Lung (tissue), 12 donors: ENCODE results near the gene CAMKMT. TPM values are rescaled to one million over a fixed set of nuclear protein-coding genes. Genes with fewer than 3 reads are reported as not detected.

Source experiments
- ATAC-seq: fragments of 200-7000 bp; cut with Tn5 transposase; one replicate; pipeline ENCODE4 v1.9.1; 2020; ENCODE audit warnings: moderate number of reproducible peaks; ENCODE audit not compliant: insufficient read depth, low FRiP score
- DNase-seq, 3 donors: peaks; one replicate each; pipeline ENCODE4 v3.0.0-alpha.2; 2013 to 2017
- H3K27ac ChIP-seq, 2 donors: one replicate each; pipeline ENCODE4 v1.5.1; 2013; ENCODE audit warnings: mild to moderate bottlenecking in 2 of 2, moderate library complexity in 2 of 2, control low read depth in 1 of 2, inconsistent platforms in 1 of 2, low read depth in 1 of 2, low read length in 1 of 2
- H3K27me3 ChIP-seq, 3 donors: one replicate each; pipeline ENCODE4 v1.5.1; 2013; ENCODE audit warnings: low read length in 2 of 3; ENCODE audit not compliant: control insufficient read depth in 3 of 3, insufficient read depth in 3 of 3
- H3K36me3 ChIP-seq, 4 donors: one replicate each; pipeline ENCODE4 v1.5.1; 2013; ENCODE audit warnings: low read length in 4 of 4, mild to moderate bottlenecking in 1 of 4, moderate library complexity in 1 of 4; ENCODE audit not compliant: control insufficient read depth in 4 of 4, insufficient read depth in 4 of 4
- H3K4me1 ChIP-seq, 5 donors: one replicate each; pipeline ENCODE4 v1.5.1; 2013; ENCODE audit warnings: low read length in 5 of 5, mild to moderate bottlenecking in 2 of 5, moderate library complexity in 1 of 5; ENCODE audit not compliant: control insufficient read depth in 5 of 5, insufficient read depth in 5 of 5
- H3K4me3 ChIP-seq: one replicate; pipeline ENCODE4 v1.5.1; 2013; ENCODE audit warnings: mild to moderate bottlenecking, control low read depth, moderate library complexity
- H3K9ac ChIP-seq, 2 donors: one replicate each; pipeline ENCODE4 v1.5.1; 2013; ENCODE audit warnings: low read length in 2 of 2, control low read depth in 1 of 2; ENCODE audit not compliant: insufficient read depth in 1 of 2
- H3K9me3 ChIP-seq, 4 donors: one replicate each; pipeline ENCODE4 v1.5.1; 2013; ENCODE audit warnings: low read length in 3 of 4, mild to moderate bottlenecking in 1 of 4, moderate library complexity in 1 of 4; ENCODE audit not compliant: control insufficient read depth in 4 of 4, insufficient read depth in 3 of 4
- WGBS, 2 donors: extraction: QIAGEN DNeasy Blood & Tissue Kit; methylation state at CpG; one replicate each; pipeline ENCODE4 v1.1.7; 2013; 5-methylcytosine and 5-hydroxymethylcytosine counted together
- polyA plus RNA-seq, 2 donors: library from polyadenylated mRNA; stranded (reverse); fragments of 200-250 nt; gene quantifications; one replicate each; pipeline ENCODE4 v1.2.1, GENCODE V29; 2013
- total RNA-seq, 2 donors: library from RNA; depleted of rRNA in 1 of 2; stranded (reverse); fragments of >200 nt in 1 of 2; gene quantifications; one replicate each; pipeline ENCODE4 v1.2.1, GENCODE V29; 2014 to 2021
- TF ChIP-seq, protein P1 (sequence below): IDR thresholded peaks from 2 replicates; pipeline ENCODE4 v1.5.1; 2012; ENCODE audit warnings: mild to moderate bottlenecking; ENCODE audit errors: control extremely low read depth, extremely low read depth
- donor health status: control.
- donor health status: control.
- donor health status: Bipolar disorder and iron deficiency.
- donor health status: healthy.
- donor health status: DM: yes; HTN: yes; CAD: no.

The CAMKMT gene
- total and polyA plus RNA-seq, 4 donors: 3.6 to 19.7 (median 8.4) TPM

DNA sequence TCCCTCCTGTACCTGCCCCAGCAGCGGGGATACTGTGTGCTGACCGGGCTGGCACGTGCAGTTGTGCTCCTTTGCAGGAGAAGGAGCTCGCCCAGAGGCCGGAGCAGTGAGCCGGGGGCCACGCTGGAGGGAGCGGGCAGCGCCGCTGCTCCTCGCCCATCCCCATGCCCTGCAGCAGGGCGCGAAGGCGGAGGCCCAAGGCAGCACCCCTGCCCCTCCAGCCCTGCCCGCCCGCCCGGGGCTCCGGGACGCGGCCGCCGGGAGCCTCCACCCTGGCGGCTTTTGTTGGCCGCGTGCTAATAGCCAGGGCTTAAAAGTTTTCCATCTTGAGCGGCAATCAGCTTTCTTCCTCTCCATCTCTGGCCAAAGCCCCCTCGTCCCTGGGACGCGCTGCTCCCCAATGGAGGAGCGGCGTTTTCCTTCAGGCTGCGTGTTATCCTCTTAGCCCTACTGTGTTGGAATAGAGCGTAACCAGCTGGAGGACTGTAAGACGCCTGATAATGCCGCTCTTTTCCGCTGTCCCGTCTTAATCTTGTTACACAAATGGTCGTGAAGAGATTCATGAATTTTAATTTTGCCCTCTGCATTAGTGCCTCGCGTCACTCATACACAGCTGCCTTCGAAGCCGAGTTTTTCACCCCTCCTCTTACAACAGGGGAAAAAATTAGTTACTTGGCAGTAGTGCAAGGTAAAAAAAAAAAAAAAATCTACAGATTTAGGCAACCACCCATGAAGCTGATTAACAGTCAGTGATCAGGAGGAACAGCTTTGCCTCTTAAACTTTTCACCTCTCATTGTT is 406.9 kb downstream of the CAMKMT start:
- DNase-seq (peak; percentile 25 to 70 (median 56)), ATAC-seq (no peak)
- Histone ChIP-seq H3K27ac (no peak overlapping the region), H3K9me3 (peaks cover 0 to 2% (median 0%) of the 10 kb centered on the region in 4 donors), H3K27me3 (peaks cover 0 to 28% (median 24%) of the 10 kb centered on the region in 3 donors), H3K4me1 (peaks cover 0 to 9% (median 0%) of the 10 kb centered on the region in 5 donors), H3K9ac (no peak overlapping the region), H3K36me3 (no peaks in the 10 kb centered on the region), H3K4me3 (no peak overlapping the region)
- 27 to 41% methylated on average over 30 to 42 of the region's 42 CpGs for WGBS, 2 donors
- TF ChIP-seq, protein P1, sequence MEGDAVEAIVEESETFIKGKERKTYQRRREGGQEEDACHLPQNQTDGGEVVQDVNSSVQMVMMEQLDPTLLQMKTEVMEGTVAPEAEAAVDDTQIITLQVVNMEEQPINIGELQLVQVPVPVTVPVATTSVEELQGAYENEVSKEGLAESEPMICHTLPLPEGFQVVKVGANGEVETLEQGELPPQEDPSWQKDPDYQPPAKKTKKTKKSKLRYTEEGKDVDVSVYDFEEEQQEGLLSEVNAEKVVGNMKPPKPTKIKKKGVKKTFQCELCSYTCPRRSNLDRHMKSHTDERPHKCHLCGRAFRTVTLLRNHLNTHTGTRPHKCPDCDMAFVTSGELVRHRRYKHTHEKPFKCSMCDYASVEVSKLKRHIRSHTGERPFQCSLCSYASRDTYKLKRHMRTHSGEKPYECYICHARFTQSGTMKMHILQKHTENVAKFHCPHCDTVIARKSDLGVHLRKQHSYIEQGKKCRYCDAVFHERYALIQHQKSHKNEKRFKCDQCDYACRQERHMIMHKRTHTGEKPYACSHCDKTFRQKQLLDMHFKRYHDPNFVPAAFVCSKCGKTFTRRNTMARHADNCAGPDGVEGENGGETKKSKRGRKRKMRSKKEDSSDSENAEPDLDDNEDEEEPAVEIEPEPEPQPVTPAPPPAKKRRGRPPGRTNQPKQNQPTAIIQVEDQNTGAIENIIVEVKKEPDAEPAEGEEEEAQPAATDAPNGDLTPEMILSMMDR: no peak

DNA sequence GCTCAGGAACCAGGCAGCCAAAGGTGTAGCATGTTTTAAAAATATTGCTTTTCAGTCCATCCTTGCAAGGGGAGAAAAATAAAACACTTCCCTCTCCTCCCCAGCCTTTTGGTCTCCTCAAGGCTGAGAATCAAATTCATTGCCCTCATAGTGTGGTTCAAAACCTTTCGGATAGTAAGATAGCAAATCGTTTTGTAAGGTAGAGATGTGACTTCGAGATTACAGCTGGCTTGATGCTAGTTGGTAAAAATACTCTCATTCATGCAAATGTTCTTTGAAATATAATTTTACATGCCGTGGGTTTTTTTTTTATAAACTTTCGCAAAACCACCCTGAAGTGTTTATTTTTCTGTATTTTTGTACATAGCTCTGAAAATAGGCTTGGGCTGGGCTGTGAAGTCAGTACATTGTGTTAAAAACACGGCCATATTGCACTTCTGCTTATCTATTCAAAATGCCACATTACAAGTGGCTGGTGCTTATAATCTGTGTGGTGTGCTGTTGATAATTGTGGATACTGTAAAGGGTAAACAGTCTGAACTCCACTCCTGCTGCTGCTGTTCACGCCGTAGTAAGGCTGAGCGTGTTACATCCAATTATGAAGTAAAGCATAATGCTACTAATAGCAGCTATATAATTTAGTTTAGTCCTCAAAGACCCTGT is 407.7 kb downstream of the CAMKMT start:
- Histone ChIP-seq H3K27me3 (peaks cover 0 to 28% (median 24%) of the 10 kb centered on the region in 3 donors), H3K36me3 (no peaks in the 10 kb centered on the region), H3K9ac (no peak overlapping the region), H3K4me1 (peaks cover 0 to 9% (median 0%) of the 10 kb centered on the region in 5 donors), H3K27ac (no peak overlapping the region), H3K4me3 (no peak overlapping the region), H3K9me3 (peaks cover 0 to 2% (median 0%) of the 10 kb centered on the region in 4 donors)
- WGBS, 2 donors: 84 to 87% methylated on average over 9 of the region's 9 CpGs
- TF ChIP-seq, protein P1: no peak
- DNase-seq (no peak), ATAC-seq (no peak)

DNA sequence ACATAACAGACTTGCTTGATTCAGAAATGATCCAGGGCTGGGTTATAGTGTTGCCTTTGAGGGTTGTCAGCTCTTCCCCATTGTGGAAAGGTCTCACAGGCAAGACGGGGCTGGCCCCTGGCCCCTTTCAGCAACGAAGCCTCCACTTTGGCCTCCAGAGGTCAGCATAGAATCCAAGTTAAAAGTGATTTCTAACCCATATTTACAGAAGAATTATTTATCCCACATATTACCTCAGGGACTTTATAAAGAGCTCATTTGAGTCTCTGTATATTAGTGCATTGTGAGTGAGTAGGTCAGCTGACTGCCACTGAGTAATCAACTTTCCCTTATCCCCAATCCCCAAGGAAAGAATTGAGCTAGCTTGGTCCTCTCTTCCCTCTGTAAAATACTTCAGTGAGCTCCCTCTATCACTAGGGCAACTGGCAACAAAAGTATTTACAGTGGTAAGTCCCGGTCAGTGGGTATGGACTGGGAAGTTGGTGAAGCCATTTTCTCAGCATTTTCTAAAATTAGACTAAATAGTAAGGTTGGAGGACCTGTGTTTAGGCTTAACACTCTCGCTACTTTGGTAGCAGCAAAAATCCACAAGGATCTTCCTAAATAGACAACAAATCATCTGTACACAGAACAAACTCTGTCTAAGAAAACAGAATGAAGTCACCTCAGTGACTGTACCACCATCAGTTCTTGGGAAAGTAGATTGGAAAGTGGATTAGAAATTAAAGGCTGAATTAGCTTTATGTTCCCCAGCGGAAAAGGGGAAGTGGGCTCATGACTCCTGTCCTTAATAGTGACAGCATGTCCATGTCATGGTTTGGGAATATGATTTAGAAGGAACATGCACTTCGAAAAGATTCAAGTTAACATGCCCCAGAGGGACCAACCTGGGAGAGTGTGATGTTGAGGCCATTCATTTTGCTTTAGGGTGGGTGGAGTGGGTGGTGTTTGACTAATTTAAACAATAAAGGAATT is 408.8 kb downstream of the CAMKMT start:
- no peak overlapping the region for H3K9ac ChIP-seq
- peaks cover 0 to 2% (median 0%) of the 10 kb centered on the region in 4 donors for H3K9me3 ChIP-seq
- no peak overlapping the region for H3K27ac ChIP-seq
- H3K4me1 ChIP-seq: peaks cover 0 to 9% (median 0%) of the 10 kb centered on the region in 5 donors
- ATAC-seq: no peak
- no peaks in the 10 kb centered on the region for H3K36me3 ChIP-seq
- no peak for DNase-seq
- peaks cover 0 to 28% (median 24%) of the 10 kb centered on the region in 3 donors for H3K27me3 ChIP-seq
- H3K4me3 ChIP-seq: no peak overlapping the region
- TF ChIP-seq, protein P1: no peak
- 77 to 88% methylated on average over 6 of the region's 6 CpGs for WGBS, 2 donors
